HG03520 (cell line): ENCODE measurements around the gene RABL2A.
"Not testable (repeated sequence)": the region's sequence is repeated elsewhere in the genome, so short reads cannot be mapped to it uniquely, and the experiment has no call there.

Experiments
- ATAC-seq: cut with Tn5 transposase; IDR thresholded peaks from one replicate; pipeline ENCODE4 v1.9.1; 2021; ENCODE audit warnings: mild to moderate bottlenecking, moderate library complexity; ENCODE audit not compliant: unreplicated experiment

RABL2A gene

GRCh38 chr2:113626616-113627330, at the start of gene RABL2A:
Gene RABL2A (plus strand): TSS chr2:113627266. CDS start chr2:113628607, 1,341 bp downstream.
- peak; percentile 96 for ATAC-seq

- ATAC-seq = not testable (repeated sequence)
These were observed 48.6 kb upstream of the RABL2A start for GRCh38 chr2:113578508-113578907.

- ATAC-seq = not testable (repeated sequence)
These were observed 44.6 kb upstream of the RABL2A start for GRCh38 chr2:113582473-113582872.

- ATAC-seq = not testable (repeated sequence)
These were observed 43.4 kb upstream of the RABL2A start for GRCh38 chr2:113583521-113584225.

GRCh38 chr2:113584311-113585092, 42.6 kb upstream of the RABL2A start:
- ATAC-seq = not testable (repeated sequence)

- not testable (repeated sequence) for ATAC-seq
These were observed 39.9 kb upstream of the RABL2A start for GRCh38 chr2:113587201-113587600.

GRCh38 chr2:113589591-113589990, 37.5 kb upstream of the RABL2A start:
- ATAC-seq = not testable (repeated sequence)

- ATAC-seq = not testable (repeated sequence)
These were observed 35.1 kb upstream of the RABL2A start for GRCh38 chr2:113591926-113592325.

- ATAC-seq = not testable (repeated sequence)
These were observed 33.8 kb upstream of the RABL2A start for GRCh38 chr2:113593280-113593679.

GRCh38 chr2:113595725-113596124, 31.3 kb upstream of the RABL2A start:
- ATAC-seq = not testable (repeated sequence)

GRCh38 chr2:113597164-113597563, 29.9 kb upstream of the RABL2A start:
- ATAC-seq = not testable (repeated sequence)

GRCh38 chr2:113597572-113597971, 29.5 kb upstream of the RABL2A start:
- not testable (repeated sequence) for ATAC-seq

GRCh38 chr2:113598180-113598579, 28.9 kb upstream of the RABL2A start:
- ATAC-seq = not testable (repeated sequence)

GRCh38 chr2:113598738-113599137, 28.3 kb upstream of the RABL2A start:
- not testable (repeated sequence) for ATAC-seq

GRCh38 chr2:113599208-113599607, 27.9 kb upstream of the RABL2A start:
- not testable (repeated sequence) for ATAC-seq

GRCh38 chr2:113602040-113602769, 24.9 kb upstream of the RABL2A start:
- not testable (repeated sequence) for ATAC-seq

- no peak for ATAC-seq
These were observed 24.1 kb upstream of the RABL2A start for GRCh38 chr2:113602869-113603466.

GRCh38 chr2:113603467-113604084, 23.5 kb upstream of the RABL2A start:
- peak; percentile 97 for ATAC-seq

GRCh38 chr2:113604085-113604477, 23.0 kb upstream of the RABL2A start:
- peak; percentile 43 for ATAC-seq

- ATAC-seq = not testable (repeated sequence)
These were observed 22.4 kb upstream of the RABL2A start for GRCh38 chr2:113604661-113605060.
